Measurements from ENCODE around the gene NRXN3.

- TF ChIP-seq CTCF (conservative IDR thresholded peaks at IDR 0.05; ENCODE audit: low read depth, low read length) (no peak), EZH2phosphoT487 (IDR thresholded peaks at IDR 0.05; ENCODE audit: borderline replicate concordance, low read length) (no peak)
Observed at GRCh38 chr14:79852950-79853744, 1683.0 kb downstream of the NRXN3 start.
